HG03159 (cell line): ENCODE results near the gene VPREB3.

ENCODE experiments used
- ATAC-seq: cut with Tn5 transposase; IDR thresholded peaks from one replicate; pipeline ENCODE4 v1.9.1; 2021; ENCODE audit warnings: mild to moderate bottlenecking, moderate library complexity; ENCODE audit not compliant: unreplicated experiment

VPREB3 gene

GRCh38 chr22:23704062-23704461, 50.2 kb downstream of the VPREB3 start:
- no peak for ATAC-seq
